ENCODE results near the gene TMF1. TPM values are rescaled to one million over a fixed set of nuclear protein-coding genes. Genes with fewer than 3 reads are reported as not detected.

TMF1 gene
- total RNA-seq, 6 experiments from 2014 or later = 7.9 to 15.4 (median 11.5) TPM

DNA sequence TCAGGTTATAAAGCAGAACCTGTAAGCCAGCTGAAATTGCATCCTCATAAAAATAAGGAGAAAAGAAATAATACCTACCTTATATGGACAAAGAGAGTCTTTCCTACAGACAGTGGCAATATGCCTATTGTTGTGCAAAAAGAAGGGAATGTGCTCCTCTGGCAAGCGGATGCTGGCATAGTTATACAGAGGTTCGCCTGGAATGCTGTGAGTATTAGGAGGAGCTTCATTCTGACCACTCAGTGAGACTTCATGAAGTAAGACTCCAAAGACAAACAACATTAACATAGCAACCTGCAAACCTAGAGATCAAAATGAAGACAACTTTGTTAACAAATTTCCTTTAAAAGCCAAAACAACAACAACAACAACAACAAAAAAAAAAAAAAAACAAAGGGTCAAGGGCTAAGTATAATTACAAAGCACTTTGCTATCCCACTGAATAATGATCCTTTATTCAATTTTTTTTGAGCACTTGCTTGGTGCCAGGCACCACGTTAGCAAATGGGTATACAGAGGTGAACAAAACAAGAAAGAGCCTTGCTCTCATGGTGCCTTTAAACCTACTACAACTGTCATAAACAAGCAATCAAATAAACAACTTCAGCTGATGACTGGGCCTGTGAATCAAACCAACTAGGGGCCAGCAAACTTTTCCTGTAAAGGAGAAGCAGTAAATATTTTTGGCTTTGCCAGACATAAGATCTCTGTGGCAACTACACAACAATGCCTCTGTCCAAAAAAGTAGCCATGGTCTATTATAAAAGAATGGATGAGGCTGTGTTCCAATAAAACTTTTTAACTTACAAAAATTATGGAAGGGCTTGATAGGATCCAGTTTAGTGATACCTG lies 42.3 kb downstream of the TMF1 start:
- no peak overlapping the region for H3K27ac ChIP-seq
- H3K4me1 ChIP-seq = no peaks in the 10 kb centered on the region
- H3K36me3 ChIP-seq = peaks cover 0 to 8% (median 1%) of the 10 kb centered on the region in 4 donors
- ATAC-seq (no peak), DNase-seq (no peak)
- intact Hi-C loops (cut with DNase I) = no loop called here
- 78% methylated on average over 3 of the region's 3 CpGs for WGBS (ENCODE audit: insufficient coverage, low coverage, low lambda C conversion rate, missing lambda C conversion rate)
- no peaks in the 10 kb centered on the region for H3K9me3 ChIP-seq
- no peaks in the 10 kb centered on the region for H3K27me3 ChIP-seq
- TF ChIP-seq CTCF (IDR thresholded peaks at IDR 0.05) (no peak), POLR2A (IDR thresholded peaks at IDR 0.05) (no peak)
- no peak overlapping the region for H3K4me3 ChIP-seq

DNA sequence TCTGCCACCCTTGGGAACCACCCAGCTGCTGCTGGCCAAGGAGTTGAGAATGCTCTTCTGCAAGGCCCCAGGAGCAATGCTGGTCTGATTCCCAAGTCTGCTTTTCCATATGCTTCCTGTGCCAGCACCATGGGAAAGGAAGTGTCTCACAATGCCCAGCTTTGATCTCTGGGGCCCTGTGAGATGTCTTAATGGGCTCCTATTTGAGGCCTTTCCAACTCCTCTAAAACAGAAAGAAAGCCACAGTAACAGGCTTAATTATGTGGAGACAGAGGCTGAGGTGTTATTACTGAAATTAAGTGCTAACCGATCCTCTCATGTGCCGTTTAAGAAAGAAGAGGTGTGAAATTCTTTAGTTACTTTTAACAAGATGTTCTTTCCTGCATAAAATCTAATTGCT lies 43.2 kb downstream of the TMF1 start:
- WGBS (ENCODE audit: insufficient coverage, low coverage, low lambda C conversion rate, missing lambda C conversion rate) = 74% methylated on average over 2 of the region's 2 CpGs
- no peak overlapping the region for H3K4me3 ChIP-seq
- H3K27ac ChIP-seq = no peak overlapping the region
- H3K9me3 ChIP-seq = no peaks in the 10 kb centered on the region
- DNase-seq (no peak), ATAC-seq (no peak)
- H3K36me3 ChIP-seq = peaks cover 0 to 8% (median 1%) of the 10 kb centered on the region in 4 donors
- no peak for TF ChIP-seq CTCF (IDR thresholded peaks at IDR 0.05)
- H3K4me1 ChIP-seq = no peaks in the 10 kb centered on the region
- H3K27me3 ChIP-seq = no peaks in the 10 kb centered on the region
- intact Hi-C loops (cut with DNase I) = no loop called here

DNA sequence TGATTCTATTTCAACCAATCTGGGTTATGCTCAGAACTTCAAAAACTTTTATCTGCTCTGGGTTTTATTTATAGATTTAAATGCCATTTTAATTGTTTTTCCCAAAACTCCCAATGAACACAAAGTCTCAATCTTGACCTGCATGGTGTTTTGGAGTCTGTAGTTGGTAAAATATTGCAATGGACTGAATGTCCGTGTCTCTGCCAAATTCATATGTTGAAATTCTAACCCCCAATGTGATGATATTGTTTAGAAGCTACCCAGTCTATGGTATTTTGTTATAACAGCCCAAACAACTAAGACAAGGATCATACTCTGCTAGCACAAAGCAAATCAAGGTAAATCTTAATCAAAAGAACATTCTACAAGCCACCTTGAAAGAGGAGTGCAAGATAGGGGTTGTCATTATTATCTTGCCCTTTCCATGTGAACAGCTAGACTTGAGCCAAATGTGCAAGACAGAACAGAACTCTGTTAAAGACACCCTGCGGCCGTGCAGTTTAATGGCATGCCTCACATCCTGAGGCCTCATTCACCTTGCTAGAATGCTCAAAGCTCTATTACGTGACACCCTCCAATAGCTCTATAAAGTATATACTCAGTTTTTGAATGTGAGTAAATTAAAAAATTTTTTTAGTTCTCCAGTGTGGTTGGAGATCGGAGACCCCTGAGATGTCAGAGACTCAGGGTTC lies 46.2 kb downstream of the TMF1 start:
- no peak overlapping the region for H3K27ac ChIP-seq
- H3K4me3 ChIP-seq = no peak overlapping the region
- H3K4me1 ChIP-seq = no peaks in the 10 kb centered on the region
- TF ChIP-seq POLR2A (IDR thresholded peaks at IDR 0.05) = no peak
- TF ChIP-seq CTCF (IDR thresholded peaks at IDR 0.05) = no peak
- intact Hi-C loops (cut with DNase I) = no loop called here
- peaks cover 0 to 16% (median 3%) of the 10 kb centered on the region in 4 donors for H3K36me3 ChIP-seq
- H3K27me3 ChIP-seq = no peaks in the 10 kb centered on the region
- ATAC-seq (no peak), DNase-seq (no peak)
- H3K9me3 ChIP-seq = no peaks in the 10 kb centered on the region
- 90% methylated on average over 5 of the region's 5 CpGs for WGBS (ENCODE audit: insufficient coverage, low coverage, low lambda C conversion rate, missing lambda C conversion rate)

DNA sequence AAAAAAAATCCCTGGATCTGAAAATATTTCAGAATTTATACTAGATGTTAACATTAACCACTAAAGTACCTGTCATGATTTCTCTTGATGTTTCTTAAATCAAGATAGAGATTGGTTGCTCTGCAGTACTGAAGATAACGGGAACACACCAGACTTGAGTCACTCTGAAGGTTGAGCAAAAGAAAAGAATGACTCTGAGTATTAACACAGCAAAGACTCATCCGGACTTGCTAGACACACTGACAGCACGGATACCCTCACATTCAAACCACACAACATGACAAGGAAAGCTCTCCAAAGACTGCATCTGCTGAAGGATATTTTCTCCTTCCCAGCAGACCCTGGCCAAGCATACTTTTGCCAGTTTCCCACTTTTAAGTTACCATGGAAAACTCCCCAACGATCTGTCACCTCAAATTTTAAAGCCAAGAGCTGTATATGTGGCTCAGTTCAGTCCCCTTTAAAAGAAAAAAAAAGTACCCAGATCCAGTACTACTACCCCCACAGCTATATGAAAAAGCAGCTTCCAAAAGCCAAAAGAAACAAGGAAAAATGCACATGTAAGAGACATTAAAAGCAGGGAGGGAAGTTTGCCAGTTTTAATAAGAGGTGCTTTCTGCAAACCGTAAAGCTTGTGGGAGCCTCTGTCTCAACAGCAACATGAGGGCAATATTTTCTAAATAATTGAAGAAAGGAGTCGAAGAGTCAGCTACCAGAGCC lies 46.9 kb downstream of the TMF1 start:
- Histone ChIP-seq H3K4me3 (no peak overlapping the region), H3K4me1 (no peaks in the 10 kb centered on the region), H3K9me3 (no peaks in the 10 kb centered on the region), H3K36me3 (peaks cover 0 to 16% (median 3%) of the 10 kb centered on the region in 4 donors), H3K27me3 (no peaks in the 10 kb centered on the region), H3K27ac (no peak overlapping the region)
- intact Hi-C loops (cut with DNase I) = no loop called here
- ATAC-seq (no peak), DNase-seq (no peak)
- TF ChIP-seq CTCF (IDR thresholded peaks at IDR 0.05) (no peak), POLR2A (IDR thresholded peaks at IDR 0.05) (no peak)
- WGBS (ENCODE audit: insufficient coverage, low coverage, low lambda C conversion rate, missing lambda C conversion rate) = 85% methylated on average over 6 of the region's 6 CpGs
